GM19099 (cell line): ENCODE results near the gene DNAJC22.

Experiments
- POLR2A ChIP-seq: IDR thresholded peaks from 3 replicates; pipeline ENCODE4 v1.6.1; 2011; ENCODE audit warnings: low read depth; ENCODE audit not compliant: insufficient read length; ENCODE audit errors: extremely low read depth

DNAJC22 gene

GRCh38 chr12:49330032-49330619 is 16.6 kb upstream of the DNAJC22 start:
- TF ChIP-seq POLR2A: no peak

- TF ChIP-seq POLR2A: no peak
Measured at GRCh38 chr12:49330631-49331379, 15.9 kb upstream of the DNAJC22 start.

DNA sequence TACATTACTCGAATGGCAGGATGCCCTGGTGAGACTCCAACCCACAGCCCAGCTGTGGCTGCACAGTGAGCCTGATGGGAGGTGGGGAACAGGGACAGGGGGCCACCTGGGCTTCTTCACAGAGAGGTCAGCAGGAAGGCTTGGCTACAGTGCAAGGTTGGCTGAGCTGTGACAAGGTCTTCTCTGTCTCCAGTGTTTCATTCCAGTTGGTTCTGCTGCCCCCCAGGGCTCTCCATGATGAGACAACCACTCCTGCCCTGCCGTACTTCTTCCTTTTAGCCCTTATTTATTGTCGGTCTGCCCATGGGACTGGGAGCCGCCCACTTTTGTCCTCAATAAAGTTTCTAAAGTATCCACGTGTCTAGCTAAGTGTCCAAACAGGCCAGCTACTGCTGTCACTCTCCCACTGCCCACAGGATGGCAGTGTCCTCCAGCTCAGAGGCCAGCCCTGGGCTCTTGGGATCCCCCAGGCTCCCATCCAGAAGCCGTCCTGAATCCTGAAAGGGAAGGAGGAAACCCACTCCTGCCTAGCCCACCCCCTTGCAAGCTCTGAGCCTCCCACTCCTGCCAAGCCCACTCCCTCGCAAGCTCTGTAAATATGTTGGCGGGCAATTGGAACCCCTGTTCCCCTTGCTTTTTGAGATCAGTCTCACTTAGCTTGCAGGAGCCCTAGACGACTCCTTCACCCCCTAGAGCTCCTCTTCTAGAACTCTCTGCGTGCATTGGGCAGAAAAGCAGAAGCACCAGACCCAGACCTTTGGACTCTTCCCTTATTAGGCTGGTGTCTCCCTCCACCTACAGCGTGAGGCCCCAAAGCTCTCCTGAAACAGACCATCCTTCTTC is 15.1 kb upstream of the DNAJC22 start:
- no peak for TF ChIP-seq POLR2A

- TF ChIP-seq POLR2A: no peak
Measured at GRCh38 chr12:49332441-49332861, 14.2 kb upstream of the DNAJC22 start.

GRCh38 chr12:49332891-49333371 is 13.8 kb upstream of the DNAJC22 start:
- no peak for TF ChIP-seq POLR2A

DNA sequence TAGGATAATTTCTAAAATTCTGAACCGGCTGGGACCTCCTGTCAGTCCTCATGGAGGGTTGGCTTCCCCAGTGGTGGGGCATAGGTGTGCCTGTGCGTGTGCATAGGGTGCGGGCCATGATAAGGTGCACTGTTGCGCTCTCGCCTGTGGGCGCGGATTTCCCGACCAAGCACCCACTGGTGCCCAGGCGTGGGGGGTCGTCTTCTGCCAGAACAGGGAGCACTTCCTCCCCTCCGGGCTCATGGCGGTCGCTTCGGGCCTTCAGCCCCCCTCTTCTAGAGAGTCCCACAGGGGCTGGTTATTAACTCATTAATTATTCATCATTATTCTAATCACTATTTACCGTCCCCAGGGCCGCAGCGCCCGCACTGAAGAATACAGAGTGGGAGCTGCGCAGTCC is 12.5 kb upstream of the DNAJC22 start:
- no peak for TF ChIP-seq POLR2A

- no peak for TF ChIP-seq POLR2A
Measured at GRCh38 chr12:49334681-49335080, 12.0 kb upstream of the DNAJC22 start.

DNA sequence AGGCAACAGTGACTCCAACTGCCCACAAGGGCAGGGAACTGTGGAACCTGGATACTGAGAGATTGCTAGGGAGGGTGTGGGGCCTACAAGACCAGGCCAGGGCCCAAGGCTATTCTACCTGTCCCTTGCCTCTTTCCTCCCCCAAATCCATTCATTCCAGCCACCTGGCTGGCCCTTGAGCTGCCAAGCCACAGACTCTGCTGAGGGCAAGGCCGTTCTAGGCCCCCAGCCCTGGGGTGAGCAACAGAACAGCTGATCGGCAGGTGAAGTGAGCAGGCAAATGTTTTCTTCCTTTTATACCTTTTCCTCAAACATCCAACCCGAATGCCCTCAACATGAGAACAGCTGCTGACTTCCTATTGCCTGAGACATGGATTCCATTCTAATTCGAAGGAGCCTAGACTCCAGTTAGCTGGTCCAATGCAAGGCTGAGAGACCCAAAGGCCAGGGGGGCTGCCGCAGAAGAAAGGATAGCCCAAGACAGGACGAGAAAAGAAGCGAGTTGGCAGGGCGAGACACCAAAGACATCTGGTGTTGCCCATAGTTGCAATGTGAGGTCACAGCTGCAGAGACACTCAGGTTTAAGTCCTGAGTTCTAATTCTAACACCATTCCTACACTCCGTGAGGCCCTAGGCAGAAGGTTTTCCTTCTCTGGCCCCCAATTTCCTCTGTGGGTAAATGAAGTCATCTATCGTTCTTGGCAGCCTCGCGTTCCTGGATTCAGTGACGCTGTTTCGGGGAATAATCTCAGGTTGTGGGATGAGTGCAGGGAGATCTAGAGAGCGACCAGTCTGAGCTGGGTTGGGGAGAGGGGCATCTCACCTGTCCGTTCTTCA is 11.4 kb upstream of the DNAJC22 start:
- TF ChIP-seq POLR2A: no peak

GRCh38 chr12:49335955-49336644 is 10.6 kb upstream of the DNAJC22 start:
- no peak for TF ChIP-seq POLR2A

- no peak for TF ChIP-seq POLR2A
Measured at GRCh38 chr12:49336645-49337584, 9.8 kb upstream of the DNAJC22 start, which contains the start of gene C1QL4. TSS of gene C1QL4 (minus strand) at chr12:49337188. CDS start at chr12:49336477, 711 bp downstream.

GRCh38 chr12:49338830-49339463 is 7.7 kb upstream of the DNAJC22 start:
- TF ChIP-seq POLR2A: no peak

GRCh38 chr12:49339464-49339861 is 7.2 kb upstream of the DNAJC22 start:
- no peak for TF ChIP-seq POLR2A

GRCh38 chr12:49340095-49340870 is 6.4 kb upstream of the DNAJC22 start:
- TF ChIP-seq POLR2A: no peak
